Panc1 (cell line): Measurements from ENCODE around the gene VOPP1.

Experiments used
- POLR2AphosphoS5 ChIP-seq: IDR thresholded peaks from 2 replicates; pipeline ENCODE4 v1.6.1; 2012; ENCODE audit warnings: mild to moderate bottlenecking, low read depth, low read length, moderate library complexity
- SIN3A ChIP-seq: IDR thresholded peaks from 2 replicates; pipeline ENCODE4 v1.6.1; 2012; ENCODE audit warnings: low read depth, mild to moderate bottlenecking, low read length, moderate library complexity, borderline replicate concordance; ENCODE audit not compliant: insufficient read depth
- TF ChIP-seq, protein P1 (sequence below): fragments of 450-650 bp; IDR thresholded peaks from 2 replicates; pipeline ENCODE4 v1.5.1; 2017; ENCODE audit warnings: mild to moderate bottlenecking

DNA sequence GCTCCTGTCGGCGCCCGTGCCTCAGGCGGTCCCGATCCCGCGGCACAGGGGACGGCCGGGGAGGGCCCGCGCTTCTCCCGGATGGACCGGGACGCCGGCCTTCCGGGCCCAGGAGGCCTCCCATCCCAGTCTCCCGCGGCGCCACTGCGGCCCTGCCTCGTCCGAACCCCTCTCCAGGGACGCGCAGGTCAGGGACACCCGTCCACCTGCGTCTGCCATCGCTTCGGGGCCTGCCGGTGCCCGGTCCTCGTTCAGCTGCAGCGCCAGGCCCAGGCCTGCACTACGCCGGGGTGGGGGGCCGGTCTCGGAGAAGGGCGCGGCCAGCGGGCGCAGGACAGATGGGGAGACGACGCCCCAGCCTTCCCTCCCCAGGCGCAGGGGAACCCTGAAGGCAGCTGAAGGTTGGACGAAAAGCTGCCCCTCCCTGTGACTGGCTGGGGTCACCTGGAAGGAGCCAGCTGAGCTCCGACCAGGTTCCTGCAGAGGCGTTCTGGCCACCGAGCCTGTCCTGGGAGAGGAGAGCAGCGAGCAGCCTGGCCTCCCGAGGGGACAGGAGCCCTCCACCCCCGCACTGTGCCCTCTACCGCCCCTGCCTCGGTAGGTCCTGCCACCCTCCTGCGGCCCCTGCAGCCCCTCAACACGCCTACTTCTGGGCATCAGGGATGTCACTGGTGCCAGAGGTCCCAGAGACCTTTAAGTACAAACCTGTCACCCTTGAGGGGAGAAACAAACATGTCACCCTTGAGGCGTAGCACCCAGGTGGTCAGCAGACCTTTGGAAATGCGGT, 122.9 kb downstream of the VOPP1 start:
- TF ChIP-seq, protein P1, sequence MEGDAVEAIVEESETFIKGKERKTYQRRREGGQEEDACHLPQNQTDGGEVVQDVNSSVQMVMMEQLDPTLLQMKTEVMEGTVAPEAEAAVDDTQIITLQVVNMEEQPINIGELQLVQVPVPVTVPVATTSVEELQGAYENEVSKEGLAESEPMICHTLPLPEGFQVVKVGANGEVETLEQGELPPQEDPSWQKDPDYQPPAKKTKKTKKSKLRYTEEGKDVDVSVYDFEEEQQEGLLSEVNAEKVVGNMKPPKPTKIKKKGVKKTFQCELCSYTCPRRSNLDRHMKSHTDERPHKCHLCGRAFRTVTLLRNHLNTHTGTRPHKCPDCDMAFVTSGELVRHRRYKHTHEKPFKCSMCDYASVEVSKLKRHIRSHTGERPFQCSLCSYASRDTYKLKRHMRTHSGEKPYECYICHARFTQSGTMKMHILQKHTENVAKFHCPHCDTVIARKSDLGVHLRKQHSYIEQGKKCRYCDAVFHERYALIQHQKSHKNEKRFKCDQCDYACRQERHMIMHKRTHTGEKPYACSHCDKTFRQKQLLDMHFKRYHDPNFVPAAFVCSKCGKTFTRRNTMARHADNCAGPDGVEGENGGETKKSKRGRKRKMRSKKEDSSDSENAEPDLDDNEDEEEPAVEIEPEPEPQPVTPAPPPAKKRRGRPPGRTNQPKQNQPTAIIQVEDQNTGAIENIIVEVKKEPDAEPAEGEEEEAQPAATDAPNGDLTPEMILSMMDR, result no peak
- TF ChIP-seq POLR2AphosphoS5, result no peak
- no peak for TF ChIP-seq SIN3A
